HEK293T (cell line): ENCODE measurements around the gene CHD6.

Experiments used
- FOXM1 ChIP-seq: fragments of 450-650 bp; IDR thresholded peaks from 2 replicates; pipeline ENCODE4 v1.6.1; 2017; ENCODE audit warnings: mild to moderate bottlenecking, borderline replicate concordance
- L3MBTL2 ChIP-seq: fragments of 450-650 bp; conservative IDR thresholded peaks from 2 replicates; pipeline ENCODE4 v1.6.1; 2016; ENCODE audit warnings: mild to moderate bottlenecking

- no peak for TF ChIP-seq L3MBTL2
- no peak for TF ChIP-seq FOXM1
Measured at GRCh38 chr20:41440882-41441281, 177.3 kb downstream of the CHD6 start.
